HL-60 (cell line): ENCODE results near the gene HIF1A.

Experiments
- DNase-seq, 2 experiments: peaks; one replicate each; pipeline ENCODE4 v3.0.0-alpha.2; 2010 to 2020; ENCODE audit warnings: low read depth in 1 of 2, low spot score in 1 of 2
- H3K27ac ChIP-seq: fragments of 250-450 bp; sonication (Bioruptor Pico); replicated peaks from 2 replicates; pipeline ENCODE4 v1.5.1; 2020; ENCODE audit warnings: mild to moderate bottlenecking, moderate library complexity
- H3K27me3 ChIP-seq: fragments of 250-450 bp; sonication (Bioruptor Pico); 2 replicates; pipeline ENCODE4 v1.5.1; 2021; ENCODE audit warnings: mild to moderate bottlenecking, moderate library complexity; ENCODE audit not compliant: insufficient read depth, poor library complexity, severe bottlenecking
- H3K4me3 ChIP-seq: replicated peaks from 2 replicates; pipeline ENCODE4 v1.5.1; 2011; ENCODE audit warnings: mild to moderate bottlenecking, control low read depth, low read length; ENCODE audit not compliant: insufficient read depth
- CTCF ChIP-seq: IDR thresholded peaks from one replicate; pipeline ENCODE4 v1.5.1; 2011; ENCODE audit warnings: low read length, control low read depth, inconsistent platforms; ENCODE audit not compliant: insufficient read depth
- GABPA ChIP-seq: IDR thresholded peaks from 2 replicates; pipeline ENCODE4 v1.6.1; 2012; ENCODE audit warnings: low read depth
- POLR2AphosphoS5 ChIP-seq: IDR thresholded peaks from 2 replicates; pipeline ENCODE4 v1.6.1; 2012; ENCODE audit warnings: low read depth
- REST ChIP-seq: IDR thresholded peaks from 2 replicates; pipeline ENCODE4 v1.6.1; 2012; ENCODE audit warnings: low read depth; ENCODE audit not compliant: insufficient replicate concordance
- SPI1 ChIP-seq: IDR thresholded peaks from 2 replicates; pipeline ENCODE4 v1.6.1; 2012; ENCODE audit warnings: low read depth, mild to moderate bottlenecking, borderline replicate concordance

Gene HIF1A

GRCh38 chr14:61759878-61760277, 64.6 kb downstream of the HIF1A start:
- H3K27ac ChIP-seq = no peak overlapping the region
- H3K4me3 ChIP-seq = no peak overlapping the region
- TF ChIP-seq GABPA (no peak), REST (no peak), SPI1 (no peak), POLR2AphosphoS5 (no peak), CTCF (no peak)
- no peak for DNase-seq
- no peaks in the 10 kb centered on the region for H3K27me3 ChIP-seq

- Histone ChIP-seq H3K4me3 (peak overlapping the region; percentile 70), H3K27me3 (no peaks in the 10 kb centered on the region), H3K27ac (peak overlapping the region; percentile 88)
- TF ChIP-seq GABPA (no peak), CTCF (no peak), REST (no peak), SPI1 (no peak), POLR2AphosphoS5 (no peak)
- no peak for DNase-seq
These were observed 66.2 kb downstream of the HIF1A start for GRCh38 chr14:61761557-61761956.

- Histone ChIP-seq H3K4me3 (peak within 1 kb of the TSS; percentile 70), H3K27me3 (no peaks in the 10 kb centered on the region), H3K27ac (peak within 1 kb of the TSS; percentile 88)
- TF ChIP-seq REST (no peak), SPI1 (no peak), POLR2AphosphoS5 (0 out of 2 replicates have a peak, but pooled peaks have one; percentile 39), CTCF (no peak), GABPA (no peak)
- DNase-seq = peak; percentile 72 to 91
These were observed 66.9 kb downstream of the HIF1A start, which contains the start of gene SNAPC1 for GRCh38 chr14:61761959-61762786. SNAPC1 (plus strand) TSS chr14:61762420; CDS start chr14:61762461, 41 bp downstream.
